Measurements from ENCODE around the gene PRKCH. TPM values are rescaled to one million over a fixed set of nuclear protein-coding genes. Genes with fewer than 3 reads are reported as not detected.

PRKCH gene
- total RNA-seq, 1 experiment from 2014 or later = 5.2 TPM

- H3K14ac ChIP-seq (ENCODE audit: insufficient read depth, low read length) = no peak overlapping the region
- no peaks in the 10 kb centered on the region for H3K9me3 ChIP-seq (ENCODE audit: control insufficient read depth, low read depth, low read length)
- Mint-ChIP-seq H3K9me3 (peaks cover 15 to 16% of the 10 kb centered on the region in 2 experiments), H3K36me3 (ENCODE audit: insufficient read depth in 1 of 3, low read depth in 3 of 3) (peaks cover 11 to 14% (median 11%) of the 10 kb centered on the region in 3 experiments), H3K4me3 (no peak overlapping the region), H3K4me1 (peaks cover 7 to 9% of the 10 kb centered on the region in 2 experiments), H3K27me3 (ENCODE audit: low read depth) (peaks cover 5% of the 10 kb centered on the region), H3K27ac (no peak overlapping the region)
- no peak overlapping the region for H4K8ac ChIP-seq (replicated peaks; ENCODE audit: insufficient read length, low read depth, low read length)
- no peak overlapping the region for H3K9ac ChIP-seq (ENCODE audit: extremely low read depth, insufficient read length, low read length)
- H4K20me1 ChIP-seq (ENCODE audit: control insufficient read depth, insufficient read depth, insufficient read length) = no peaks in the 10 kb centered on the region
- no peaks in the 10 kb centered on the region for H3K23me2 ChIP-seq (ENCODE audit: insufficient read length, low read depth, low read length, poor library complexity, severe bottlenecking)
- H3K4me2 ChIP-seq (ENCODE audit: insufficient read depth, insufficient read length, low read length) = no peak overlapping the region
- no peaks in the 10 kb centered on the region for H3K27me3 ChIP-seq (ENCODE audit: insufficient read depth, low read length)
- no peak overlapping the region for H2AK5ac ChIP-seq (ENCODE audit: insufficient read length, low read length)
- H3K23ac ChIP-seq (ENCODE audit: insufficient read length, low read depth, low read length) = no peak overlapping the region
- no CpG with 5 or more reads among the region's 3 CpGs for WGBS (ENCODE audit: extremely low coverage, insufficient read length, low lambda C conversion rate)
- H3K79me1 ChIP-seq (ENCODE audit: insufficient read depth, low read depth, low read length, poor library complexity, severe bottlenecking) = no peaks in the 10 kb centered on the region
- TF ChIP-seq, protein P1, sequence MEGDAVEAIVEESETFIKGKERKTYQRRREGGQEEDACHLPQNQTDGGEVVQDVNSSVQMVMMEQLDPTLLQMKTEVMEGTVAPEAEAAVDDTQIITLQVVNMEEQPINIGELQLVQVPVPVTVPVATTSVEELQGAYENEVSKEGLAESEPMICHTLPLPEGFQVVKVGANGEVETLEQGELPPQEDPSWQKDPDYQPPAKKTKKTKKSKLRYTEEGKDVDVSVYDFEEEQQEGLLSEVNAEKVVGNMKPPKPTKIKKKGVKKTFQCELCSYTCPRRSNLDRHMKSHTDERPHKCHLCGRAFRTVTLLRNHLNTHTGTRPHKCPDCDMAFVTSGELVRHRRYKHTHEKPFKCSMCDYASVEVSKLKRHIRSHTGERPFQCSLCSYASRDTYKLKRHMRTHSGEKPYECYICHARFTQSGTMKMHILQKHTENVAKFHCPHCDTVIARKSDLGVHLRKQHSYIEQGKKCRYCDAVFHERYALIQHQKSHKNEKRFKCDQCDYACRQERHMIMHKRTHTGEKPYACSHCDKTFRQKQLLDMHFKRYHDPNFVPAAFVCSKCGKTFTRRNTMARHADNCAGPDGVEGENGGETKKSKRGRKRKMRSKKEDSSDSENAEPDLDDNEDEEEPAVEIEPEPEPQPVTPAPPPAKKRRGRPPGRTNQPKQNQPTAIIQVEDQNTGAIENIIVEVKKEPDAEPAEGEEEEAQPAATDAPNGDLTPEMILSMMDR (conservative IDR thresholded peaks at IDR 0.05) = no peak
- H4K5ac ChIP-seq (ENCODE audit: insufficient read length, low read depth, low read length) = no peak overlapping the region
- H3T11ph ChIP-seq (ENCODE audit: low read length) = no peak overlapping the region
- H2AFZ ChIP-seq (ENCODE audit: low read length) = no peak overlapping the region
- DNase-seq = no peak
- no peak overlapping the region for H2BK12ac ChIP-seq (ENCODE audit: insufficient read length, low read depth, low read length)
- no peak overlapping the region for H4K91ac ChIP-seq (ENCODE audit: insufficient read length, low read depth, low read length)
- H3K4ac ChIP-seq (ENCODE audit: low read depth, low read length) = no peak overlapping the region
- no peak overlapping the region for H2BK20ac ChIP-seq (ENCODE audit: low read depth, low read length, poor library complexity, severe bottlenecking)
- H2BK120ac ChIP-seq (ENCODE audit: low read depth, low read length, poor library complexity, severe bottlenecking) = no peak overlapping the region
- no peak overlapping the region; the same call in 1 of the 2 replicates for H2BK15ac ChIP-seq (ENCODE audit: low read depth, low read length)
- H3K79me2 ChIP-seq (ENCODE audit: insufficient read depth, low read length) = no peaks in the 10 kb centered on the region
- peaks cover 3% of the 10 kb centered on the region; the same call in 1 of the 2 replicates for H3K4me1 ChIP-seq (ENCODE audit: insufficient read depth, low read length)
- no peak overlapping the region for H3K18ac ChIP-seq (ENCODE audit: insufficient read length, low read depth, low read length)
- H2BK5ac ChIP-seq (ENCODE audit: insufficient read length, low read length) = no peak overlapping the region
- no peak overlapping the region for H3K27ac ChIP-seq (ENCODE audit: insufficient read length, low read depth, low read length)
- H3K56ac ChIP-seq (ENCODE audit: insufficient read length, low read depth, low read length) = no peak overlapping the region
Measured at GRCh38 chr14:61368781-61369453, 47.5 kb downstream of the PRKCH start.
